Spleen (tissue), 11 donors: ENCODE measurements around the gene GNAO1. TPM values are rescaled to one million over a fixed set of nuclear protein-coding genes. Genes with fewer than 3 reads are reported as not detected.

Experiments used
- DNase-seq: peaks from one replicate; pipeline ENCODE4 v3.0.0-alpha.2; 2020
- H3K27ac ChIP-seq, 8 donors: fragments of 200-600 bp; sonication (generic) in 7 of 8; 1 replicate in 4 of 8; 2 replicates in 4 of 8; pipeline versions ENCODE4 v1.5.0 to v1.8.0; 2016 to 2021; ENCODE audit warnings: inconsistent platforms in 4 of 8, mild to moderate bottlenecking in 4 of 8, moderate library complexity in 1 of 8
- H3K27me3 ChIP-seq, 7 donors: fragments of 200-600 bp; sonication (generic) in 6 of 7; replicated peaks in 1 of 7; 1 replicate in 4 of 7; 2 replicates in 3 of 7; pipeline versions ENCODE4 v1.5.0 to v1.8.0; 2016 to 2021; ENCODE audit warnings: inconsistent platforms in 3 of 7, mild to moderate bottlenecking in 1 of 7
- H3K36me3 ChIP-seq, 6 donors: fragments of 200-600 bp; sonication (generic) in 5 of 6; 1 replicate in 4 of 6; 2 replicates in 2 of 6; pipeline versions ENCODE4 v1.5.0 to v1.8.0; 2016 to 2021; ENCODE audit warnings: inconsistent platforms in 2 of 6
- H3K4me1 ChIP-seq, 6 donors: fragments of 200-600 bp; sonication (generic) in 5 of 6; 1 replicate in 3 of 6; 2 replicates in 3 of 6; pipeline versions ENCODE4 v1.5.0 to v1.8.0; 2016 to 2021; ENCODE audit warnings: inconsistent platforms in 3 of 6
- H3K4me3 ChIP-seq, 8 donors: fragments of 200-600 bp; sonication (generic) in 7 of 8; 1 replicate in 4 of 8; 2 replicates in 4 of 8; pipeline versions ENCODE4 v1.5.0 to v1.8.0; 2016 to 2021; ENCODE audit warnings: inconsistent platforms in 4 of 8, mild to moderate bottlenecking in 4 of 8, moderate library complexity in 2 of 8
- H3K9me3 ChIP-seq, 8 donors: fragments of 200-600 bp; sonication (generic) in 7 of 8; 1 replicate in 4 of 8; 2 replicates in 4 of 8; pipeline versions ENCODE4 v1.5.0 to v1.8.0; 2016 to 2021; ENCODE audit warnings: inconsistent platforms in 4 of 8
- CTCF ChIP-seq, 11 experiments: fragments of 200-600 bp in 7 of 11; fragments of 450-650 bp in 4 of 11; sonication (generic) in 4 of 11; IDR thresholded peaks in 8 of 11; conservative IDR thresholded peaks in 3 of 11; 1 replicate in 7 of 11; 2 replicates in 4 of 11; pipeline versions ENCODE4 v1.4.0 to v1.8.0; 2016 to 2021; ENCODE audit warnings: antibody characterized with exemption in 11 of 11, inconsistent platforms in 4 of 11, mild to moderate bottlenecking in 1 of 11
- POLR2A ChIP-seq, 3 donors: fragments of 450-650 bp; IDR thresholded peaks; one replicate each; pipeline ENCODE4 v1.5.1; 2017; ENCODE audit warnings: antibody characterized with exemption in 3 of 3, mild to moderate bottlenecking in 1 of 3
- POLR2AphosphoS5 ChIP-seq, 3 donors: sonication (generic); formaldehyde crosslinking; IDR thresholded peaks; one replicate each; pipeline ENCODE4 v1.5.1; 2017; ENCODE audit warnings: antibody characterized with exemption in 3 of 3
- WGBS, 5 donors: extraction: QIAGEN DNeasy Blood & Tissue Kit in 3 of 5; methylation state at CpG; one replicate each; pipeline versions ENCODE4 v1.1.5 to v1.1.7; 2013 to 2018; 5-methylcytosine and 5-hydroxymethylcytosine counted together
- intact Hi-C: fragments of 100-400 bp; cut with DNase I; formaldehyde crosslinking; loops from one replicate; pipeline ENCODE4 v1.15.0; 2023; ENCODE audit warnings: low total_unique reads
- polyA plus RNA-seq, 3 donors: library from polyadenylated mRNA; stranded (reverse); fragments of 200-250 nt; gene quantifications; one replicate each; pipeline ENCODE4 v1.2.1, GENCODE V29; 2013
- total RNA-seq, 7 donors: library from RNA; depleted of rRNA in 3 of 7; stranded (reverse); fragments of >200 nt in 3 of 7; fragmentation: NEBNext Ultra II Directional in 4 of 7; extraction: Animal tissue kit (Norgen Biotek cat#: 25700) in 4 of 7; gene quantifications; one replicate each; pipeline versions ENCODE4 v1.1.0 to v1.2.1, GENCODE V29; 2016 to 2021
- donor health status: healthy with polysubstance abuse.
- donor health status: DM: no; HTN: no; CAD: no; lungs with moderate emphysema.
- donor health status: DM: no; HTN: no; CAD: no.
- donor health status: Bipolar disorder and iron deficiency.
- donor health status: healthy.
- donor health status: DM: no; HTN: no; CAD: no.
- donor health status: DM: yes; HTN: yes; CAD: no.

Gene GNAO1
- total and polyA plus RNA-seq, 10 donors, result 0.32 to 7.9 (median 4.7) TPM

GRCh38 chr16:56345406-56346050 is 154.2 kb downstream of the GNAO1 start:
- peak; percentile 42 for DNase-seq
- intact Hi-C loops, result no loop called here
- H3K36me3 ChIP-seq, result no peaks in the 10 kb centered on the region

GRCh38 chr16:56346131-56346890 is 155.0 kb downstream of the GNAO1 start:
- intact Hi-C loops, result no loop called here
- TF ChIP-seq POLR2AphosphoS5 (IDR thresholded peaks at IDR 0.05) (no peak), POLR2A (IDR thresholded peaks at IDR 0.05) (no peak), CTCF (IDR thresholded peaks at IDR 0.05 in 8 of 11, conservative IDR thresholded peaks at IDR 0.05 in 3 of 11) (no peak)
- Histone ChIP-seq H3K27me3 (no peaks in the 10 kb centered on the region), H3K4me3 (no peak overlapping the region), H3K9me3 (no peaks in the 10 kb centered on the region), H3K27ac (no peak overlapping the region), H3K36me3 (no peaks in the 10 kb centered on the region), H3K4me1 (no peaks in the 10 kb centered on the region)
- DNase-seq, result peak; percentile 58
- 92 to 94% (median 93%) methylated on average over 13 to 15 of the region's 15 CpGs for WGBS, 5 donors

More at GRCh38 chr16:56345406-56346050, 154.2 kb downstream of the GNAO1 start:
- no peaks in the 10 kb centered on the region for H3K27me3 ChIP-seq
- no peaks in the 10 kb centered on the region for H3K4me1 ChIP-seq
- no peaks in the 10 kb centered on the region for H3K9me3 ChIP-seq
- no peak overlapping the region for H3K4me3 ChIP-seq
- H3K27ac ChIP-seq, result no peak overlapping the region
- TF ChIP-seq POLR2AphosphoS5 (IDR thresholded peaks at IDR 0.05) (no peak), POLR2A (IDR thresholded peaks at IDR 0.05) (no peak), CTCF (IDR thresholded peaks at IDR 0.05 in 8 of 11, conservative IDR thresholded peaks at IDR 0.05 in 3 of 11) (no peak)
- WGBS, 5 donors, result 85 to 92% (median 89%) methylated on average over 11 to 13 of the region's 13 CpGs

GRCh38 chr16:56347166-56347565 is 155.9 kb downstream of the GNAO1 start:
- no peak overlapping the region for H3K4me3 ChIP-seq
- H3K4me1 ChIP-seq, result no peaks in the 10 kb centered on the region
- H3K27me3 ChIP-seq, result no peaks in the 10 kb centered on the region
- no peaks in the 10 kb centered on the region for H3K9me3 ChIP-seq
- 77 to 95% (median 90%) methylated on average over 5 to 8 of the region's 8 CpGs for WGBS, 5 donors
- no peaks in the 10 kb centered on the region for H3K36me3 ChIP-seq
- no peak overlapping the region for H3K27ac ChIP-seq
- intact Hi-C loops, result no loop called here
- peak; percentile 59 for DNase-seq
- TF ChIP-seq POLR2A (IDR thresholded peaks at IDR 0.05), result no peak
- TF ChIP-seq CTCF (IDR thresholded peaks at IDR 0.05 in 8 of 11, conservative IDR thresholded peaks at IDR 0.05 in 3 of 11), result no peak
- TF ChIP-seq POLR2AphosphoS5 (IDR thresholded peaks at IDR 0.05), result no peak

- DNase-seq, result peak; percentile 51
- Histone ChIP-seq H3K27ac (no peak overlapping the region), H3K4me3 (no peak overlapping the region), H3K36me3 (no peaks in the 10 kb centered on the region), H3K27me3 (no peaks in the 10 kb centered on the region), H3K4me1 (no peaks in the 10 kb centered on the region), H3K9me3 (no peaks in the 10 kb centered on the region)
- TF ChIP-seq POLR2A (IDR thresholded peaks at IDR 0.05) (no peak), CTCF (IDR thresholded peaks at IDR 0.05 in 8 of 11, conservative IDR thresholded peaks at IDR 0.05 in 3 of 11) (no peak), POLR2AphosphoS5 (IDR thresholded peaks at IDR 0.05) (no peak)
- WGBS, 5 donors, result 69 to 85% (median 76%) methylated on average over 10 to 11 of the region's 11 CpGs
- intact Hi-C loops, result no loop called here
Measured at GRCh38 chr16:56347670-56348069, 156.4 kb downstream of the GNAO1 start.
